GM18508 (cell line): Measurements from ENCODE around the gene CD300LB.
"Not testable (repeated sequence)": the region's sequence is repeated elsewhere in the genome, so short reads cannot be mapped to it uniquely, and the experiment has no call there.

Experiments
- ATAC-seq: cut with Tn5 transposase; IDR thresholded peaks from one replicate; pipeline ENCODE4 v1.9.1; 2021; ENCODE audit warnings: moderate number of reproducible peaks; ENCODE audit not compliant: insufficient read depth, unreplicated experiment

The CD300LB gene

DNA sequence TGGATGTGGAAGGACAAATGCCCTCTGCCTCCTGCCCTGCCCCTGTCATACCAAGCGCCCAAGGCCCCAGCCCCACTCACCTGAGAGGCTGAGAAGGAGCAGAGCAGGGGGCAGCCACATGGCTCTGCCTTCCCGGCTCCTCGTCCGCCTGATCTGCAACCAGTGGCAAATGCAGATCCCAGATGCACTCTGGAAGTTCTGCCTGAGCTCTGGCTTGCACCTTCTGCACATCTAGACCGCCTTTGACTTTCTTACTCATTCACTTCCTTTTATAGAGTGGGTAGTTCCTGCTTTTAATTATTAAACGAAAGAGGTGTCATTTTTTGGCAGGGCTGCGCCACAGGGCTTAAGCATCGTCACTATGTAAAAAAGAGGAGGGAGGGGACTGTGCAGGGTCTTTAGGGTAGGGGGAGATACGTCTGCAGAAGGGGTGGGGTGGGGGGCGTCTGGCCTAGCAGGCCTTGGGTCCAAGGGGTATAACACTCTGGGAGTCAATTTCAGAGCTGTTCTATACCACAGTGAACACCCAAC is at the start of gene CD300LB:
Gene CD300LB, minus strand, starts transcription at position 245 of the 531 bp plus-strand sequence. Its CDS starts 125 bp downstream, at position 120.
- ATAC-seq = no peak

DNA sequence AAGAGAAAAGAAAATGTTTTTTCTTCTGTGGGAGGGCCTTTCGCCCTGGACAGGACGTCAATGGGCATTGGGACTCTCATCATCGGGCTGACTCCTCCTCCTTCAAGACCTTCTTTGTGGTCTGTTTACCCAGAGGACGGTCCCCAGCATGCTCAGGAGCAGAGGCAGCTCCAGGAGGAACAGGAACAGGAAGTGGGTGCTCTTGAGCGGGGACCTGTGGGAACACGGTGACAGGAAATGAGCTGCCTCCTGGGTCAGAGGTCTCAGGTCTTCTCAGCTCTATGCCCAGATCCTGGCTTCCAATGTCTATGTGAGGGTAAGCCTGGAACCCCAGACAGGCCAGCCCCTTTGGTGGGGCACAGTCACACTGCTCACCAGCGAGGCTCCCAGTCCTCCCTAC is 48.6 kb upstream of the CD300LB start:
- ATAC-seq = no peak

DNA sequence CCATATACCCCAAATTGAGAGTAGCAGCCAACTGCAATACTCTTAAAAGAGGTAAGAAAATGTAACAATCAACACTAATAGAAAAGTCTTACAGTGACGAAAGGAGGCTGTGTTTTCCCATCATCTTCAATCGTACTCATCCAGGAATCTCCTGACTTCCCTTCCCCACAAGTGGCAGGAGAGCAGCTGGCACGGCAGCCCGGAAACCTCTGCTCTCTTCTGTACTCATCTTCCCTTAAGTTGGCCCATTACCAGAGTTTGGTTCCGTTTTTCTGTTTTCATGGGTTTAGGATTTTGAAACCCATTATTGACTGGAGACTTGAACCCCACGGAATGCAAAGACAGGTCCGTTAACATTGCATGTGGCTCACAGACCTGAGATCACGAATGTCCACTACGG is 47.7 kb upstream of the CD300LB start:
- no peak for ATAC-seq

GRCh38 chr17:74574489-74575142 is 43.3 kb upstream of the CD300LB start:
- no peak for ATAC-seq

DNA sequence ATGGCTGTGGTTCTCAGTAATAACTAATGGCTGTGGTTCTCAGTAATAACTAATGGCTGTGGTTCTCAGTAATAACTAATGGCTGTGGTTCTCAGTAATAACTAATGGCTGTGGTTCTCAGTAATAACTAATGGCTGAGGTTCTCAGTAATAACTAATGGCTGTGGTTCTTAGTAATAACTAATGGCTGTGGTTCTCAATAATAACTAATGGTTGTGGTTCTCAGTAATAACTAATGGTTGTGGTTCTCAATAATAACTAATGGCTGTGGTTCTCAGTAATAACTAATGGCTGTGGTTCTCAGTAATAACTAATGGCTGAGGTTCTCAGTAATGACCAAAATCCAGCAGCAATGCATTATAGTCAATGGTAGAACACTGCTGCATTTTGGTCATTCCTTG is 42.4 kb upstream of the CD300LB start:
- ATAC-seq = not testable (repeated sequence)

DNA sequence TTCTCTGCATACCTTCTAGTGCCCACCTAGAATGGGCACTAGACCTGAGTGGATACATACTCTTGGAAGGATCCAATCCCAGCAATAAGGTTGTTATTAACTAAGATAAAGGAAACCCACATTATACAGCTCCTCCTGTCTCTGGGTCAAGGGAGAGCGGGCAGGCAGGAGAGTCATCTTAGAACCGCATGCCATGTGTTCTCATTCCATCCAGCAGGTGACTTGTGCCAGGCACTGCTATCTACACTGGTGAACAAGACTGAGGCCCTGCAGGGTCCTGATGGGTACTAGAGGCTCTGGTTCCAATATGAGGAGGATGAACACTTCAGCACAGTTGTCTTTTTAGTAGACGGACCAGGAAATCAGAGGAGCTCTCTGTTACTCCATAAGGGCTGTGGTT is 41.9 kb upstream of the CD300LB start:
- no peak for ATAC-seq

DNA sequence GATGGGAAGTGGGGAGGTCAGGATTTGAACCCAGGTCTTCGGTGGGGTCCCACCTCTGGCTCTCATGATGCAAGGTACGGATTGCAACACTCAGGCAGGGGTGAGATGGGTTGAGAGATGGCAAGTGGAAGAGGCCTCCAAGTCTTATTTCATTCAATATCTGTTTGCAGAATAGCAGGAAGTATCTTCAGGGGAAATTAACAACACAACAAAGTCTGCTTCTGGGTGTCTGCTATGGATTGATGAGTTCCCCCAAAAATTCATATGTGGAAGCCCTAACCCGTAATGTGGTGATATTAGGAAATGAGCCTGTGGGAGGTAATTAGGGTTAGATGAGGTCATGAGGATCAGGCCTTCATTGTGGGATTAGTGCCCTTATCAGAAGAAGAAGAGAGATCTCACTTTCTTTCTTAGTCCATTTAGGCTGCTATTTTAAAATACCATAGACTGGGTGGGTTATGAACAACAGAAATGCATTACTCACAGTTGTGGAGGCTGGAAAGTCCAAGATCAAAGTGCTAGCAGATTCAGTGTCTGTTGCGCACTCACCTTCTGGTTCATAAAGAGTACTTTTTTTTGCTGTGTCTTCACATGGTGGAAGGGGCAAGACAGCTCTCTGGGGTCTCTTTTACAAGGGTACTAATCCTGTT is 40.5 kb upstream of the CD300LB start:
- ATAC-seq = no peak

GRCh38 chr17:74569020-74570003 is 38.0 kb upstream of the CD300LB start:
- ATAC-seq = no peak

DNA sequence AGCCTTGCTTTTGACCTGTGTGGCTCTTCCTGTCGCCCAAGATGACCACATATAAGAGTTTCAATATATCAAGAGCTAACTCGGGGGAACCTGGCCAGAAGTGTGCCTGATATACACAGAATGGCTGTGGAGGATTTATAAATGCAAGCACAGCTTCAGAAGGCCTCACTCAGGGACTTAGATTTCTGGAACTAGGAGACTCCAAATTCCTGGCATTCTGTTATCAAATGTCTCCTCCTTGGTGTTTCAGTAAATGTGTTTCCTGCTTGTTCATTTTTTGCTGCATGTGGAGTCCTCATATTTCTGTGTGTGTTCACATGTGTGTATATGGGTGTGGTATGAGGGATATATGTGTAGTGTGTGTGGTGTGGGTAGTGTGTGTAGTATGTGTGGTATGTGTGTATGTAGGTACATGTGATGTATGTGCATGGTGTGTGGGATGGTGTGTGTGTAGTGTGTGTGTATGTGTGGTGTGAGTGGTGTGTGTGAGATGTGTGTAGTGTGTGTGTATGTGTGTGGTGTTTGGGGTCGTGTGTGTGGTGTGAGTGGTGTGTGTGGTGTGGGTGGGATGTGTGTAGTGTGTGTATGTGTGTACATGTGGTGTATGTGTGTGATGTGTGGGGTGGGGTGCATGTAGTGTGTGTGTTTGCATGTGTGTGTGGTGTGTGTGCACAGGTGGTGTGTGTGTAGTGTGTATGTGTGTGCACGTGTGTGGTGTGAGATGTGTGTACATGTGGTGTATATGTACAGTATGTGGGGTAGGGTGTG is 37.0 kb upstream of the CD300LB start:
- ATAC-seq = no peak

GRCh38 chr17:74567397-74567796 is 36.1 kb upstream of the CD300LB start, which contains the start of gene CD300H:
CD300H (minus strand) TSS chr17:74567509.
- ATAC-seq = no peak

GRCh38 chr17:74566132-74566753 is 35.0 kb upstream of the CD300LB start:
- ATAC-seq = no peak

DNA sequence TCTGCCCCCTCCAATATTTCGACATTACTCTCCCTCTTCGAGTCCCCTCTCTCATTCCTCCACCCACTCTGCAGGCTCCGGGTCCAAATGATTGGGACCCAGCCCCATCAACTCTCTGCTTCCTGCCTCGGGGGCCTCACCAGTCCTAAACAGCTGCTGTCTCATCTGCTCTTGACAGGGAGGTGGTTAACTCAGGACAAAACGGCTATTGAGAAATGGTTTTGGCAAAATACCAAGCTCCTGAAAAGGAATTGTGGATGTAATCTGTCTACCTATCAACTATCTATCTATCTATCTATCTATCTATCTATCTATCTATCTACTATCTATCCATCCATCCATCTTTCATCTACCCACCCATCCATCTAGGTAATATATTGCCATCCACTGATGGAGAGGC is 33.9 kb upstream of the CD300LB start:
- ATAC-seq = no peak

- ATAC-seq = no peak
Measured at GRCh38 chr17:74563358-74563757, 32.1 kb upstream of the CD300LB start.

- no peak for ATAC-seq
Measured at GRCh38 chr17:74561586-74561985, 30.3 kb upstream of the CD300LB start.

GRCh38 chr17:74558882-74559519 is 27.7 kb upstream of the CD300LB start:
- no peak for ATAC-seq

GRCh38 chr17:74558402-74558801 is 27.1 kb upstream of the CD300LB start:
- not testable (repeated sequence) for ATAC-seq

- ATAC-seq = no peak
Measured at GRCh38 chr17:74555427-74555940, 24.2 kb upstream of the CD300LB start.

DNA sequence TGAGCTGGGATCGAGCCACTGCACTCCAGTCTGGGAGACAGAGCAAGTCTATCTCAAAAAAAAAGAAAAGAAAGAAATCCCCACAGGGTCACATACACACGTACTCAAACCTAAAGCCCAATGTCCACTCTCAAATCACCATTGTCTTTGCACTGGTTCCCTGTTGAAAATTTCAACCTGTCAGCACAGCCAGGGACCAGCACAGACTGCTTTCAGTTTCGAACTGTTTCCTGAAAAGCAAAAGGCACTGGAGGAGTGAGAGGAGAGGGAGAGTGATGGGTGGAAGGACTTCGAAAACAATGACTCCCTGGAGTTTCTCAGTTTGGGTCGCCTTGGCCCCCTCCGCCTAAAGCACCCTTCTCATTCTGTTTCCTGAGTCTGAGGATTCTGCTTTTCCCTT is 23.6 kb upstream of the CD300LB start:
- no peak for ATAC-seq

DNA sequence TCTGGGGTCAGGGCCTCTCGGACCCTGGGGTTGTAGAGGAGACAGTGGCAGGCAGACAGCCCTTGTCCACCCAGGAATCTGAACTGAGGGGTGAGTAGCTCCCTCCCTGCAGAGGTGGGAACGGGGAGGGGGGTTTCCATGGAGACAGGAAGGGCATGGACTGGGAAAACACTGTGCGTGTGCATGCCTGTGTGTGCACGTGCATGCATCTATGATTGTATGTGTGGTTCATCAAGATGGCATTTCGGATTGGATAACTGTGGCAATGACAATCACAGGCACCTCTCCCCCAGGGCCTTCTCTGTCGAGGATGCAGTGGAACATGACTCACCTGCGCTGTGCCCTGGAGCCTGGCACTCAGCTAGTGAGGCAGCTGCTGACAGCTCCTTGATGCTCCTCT is 20.8 kb upstream of the CD300LB start:
- ATAC-seq = no peak
